Esophagus squamous epithelium (tissue), 4 donors: Measurements from ENCODE around the gene SLBP.

Experiments used
- POLR2A ChIP-seq, 4 donors: fragments of 450-650 bp; IDR thresholded peaks; one replicate each; pipeline ENCODE4 v1.6.1; 2017; ENCODE audit warnings: antibody characterized with exemption in 4 of 4, mild to moderate bottlenecking in 4 of 4, moderate library complexity in 3 of 4
- TF ChIP-seq, protein P1 (sequence below), 6 experiments: fragments of 450-650 bp in 4 of 6; fragments of 200-600 bp in 2 of 6; sonication (generic) in 2 of 6; IDR thresholded peaks; one replicate each; pipeline ENCODE4 v1.5.1; 2016 to 2019; ENCODE audit warnings: antibody characterized with exemption in 6 of 6, mild to moderate bottlenecking in 4 of 6, moderate library complexity in 4 of 6

DNA sequence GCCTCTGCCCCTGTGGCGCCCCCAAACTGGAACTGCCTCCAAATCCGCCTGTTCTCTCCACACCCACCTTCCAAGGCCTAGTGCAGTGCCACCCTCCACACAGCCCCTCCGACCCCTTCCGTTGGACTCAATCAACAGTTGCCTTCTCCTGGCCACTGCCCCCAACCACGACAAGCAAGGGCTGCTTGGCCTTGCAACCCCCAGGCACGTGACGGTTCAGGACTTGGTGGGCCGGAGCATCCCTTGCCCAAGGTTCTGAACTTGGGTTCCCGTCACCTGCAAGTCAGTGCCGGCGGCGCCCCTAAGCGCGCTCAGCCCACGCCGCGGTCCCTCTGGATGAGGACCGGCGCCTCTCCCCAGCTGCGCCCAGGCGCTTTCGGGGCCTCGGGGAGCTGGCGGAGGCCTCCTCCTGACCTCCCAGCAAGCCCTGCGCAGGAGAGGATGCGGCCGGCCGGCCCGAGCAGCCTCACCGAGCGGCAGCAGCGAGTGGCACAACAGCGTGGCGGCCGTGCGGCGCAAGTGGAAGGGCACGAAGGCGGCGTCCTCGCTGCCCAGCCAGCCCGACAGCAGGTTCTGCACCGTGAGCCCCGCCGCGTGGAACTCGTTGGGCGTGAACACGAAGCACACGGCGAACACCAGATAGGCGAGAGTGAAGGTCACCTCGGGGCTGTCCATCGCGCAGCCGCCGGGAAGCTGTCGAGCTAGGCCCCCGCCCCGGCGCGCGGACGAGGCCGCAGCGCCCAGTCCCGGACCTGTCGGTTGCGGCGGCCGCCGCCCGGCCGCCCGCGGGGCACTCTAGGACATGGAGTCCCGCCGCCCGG is 8.3 kb upstream of the SLBP start:
- TF ChIP-seq, protein P1, sequence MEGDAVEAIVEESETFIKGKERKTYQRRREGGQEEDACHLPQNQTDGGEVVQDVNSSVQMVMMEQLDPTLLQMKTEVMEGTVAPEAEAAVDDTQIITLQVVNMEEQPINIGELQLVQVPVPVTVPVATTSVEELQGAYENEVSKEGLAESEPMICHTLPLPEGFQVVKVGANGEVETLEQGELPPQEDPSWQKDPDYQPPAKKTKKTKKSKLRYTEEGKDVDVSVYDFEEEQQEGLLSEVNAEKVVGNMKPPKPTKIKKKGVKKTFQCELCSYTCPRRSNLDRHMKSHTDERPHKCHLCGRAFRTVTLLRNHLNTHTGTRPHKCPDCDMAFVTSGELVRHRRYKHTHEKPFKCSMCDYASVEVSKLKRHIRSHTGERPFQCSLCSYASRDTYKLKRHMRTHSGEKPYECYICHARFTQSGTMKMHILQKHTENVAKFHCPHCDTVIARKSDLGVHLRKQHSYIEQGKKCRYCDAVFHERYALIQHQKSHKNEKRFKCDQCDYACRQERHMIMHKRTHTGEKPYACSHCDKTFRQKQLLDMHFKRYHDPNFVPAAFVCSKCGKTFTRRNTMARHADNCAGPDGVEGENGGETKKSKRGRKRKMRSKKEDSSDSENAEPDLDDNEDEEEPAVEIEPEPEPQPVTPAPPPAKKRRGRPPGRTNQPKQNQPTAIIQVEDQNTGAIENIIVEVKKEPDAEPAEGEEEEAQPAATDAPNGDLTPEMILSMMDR (IDR thresholded peaks at IDR 0.05), result no peak
- peak in 2 of 4 donors; percentile 6 to 49 for TF ChIP-seq POLR2A (IDR thresholded peaks at IDR 0.05)
